Liver (tissue), 9 donors: ENCODE data around the gene TNS3. TPM values are rescaled to one million over a fixed set of nuclear protein-coding genes. Genes with fewer than 3 reads are reported as not detected.

Experiments
- DNase-seq: peaks from one replicate; pipeline ENCODE4 v3.0.0-alpha.2; 2017; ENCODE audit warnings: low spot score
- H3K27ac ChIP-seq, 2 donors: one replicate each; pipeline ENCODE4 v1.7.0; 2013; ENCODE audit warnings: inconsistent platforms in 2 of 2, low read length in 2 of 2, control low read depth in 1 of 2, low read depth in 1 of 2, mild to moderate bottlenecking in 1 of 2
- H3K27me3 ChIP-seq, 4 donors: one replicate each; pipeline versions ENCODE4 v1.6.1 to v1.7.0; 2013; ENCODE audit warnings: low read length in 3 of 4, inconsistent platforms in 1 of 4, mild to moderate bottlenecking in 1 of 4, moderate library complexity in 1 of 4; ENCODE audit not compliant: control insufficient read depth in 4 of 4, insufficient read depth in 4 of 4
- H3K36me3 ChIP-seq, 4 donors: one replicate each; pipeline versions ENCODE4 v1.6.1 to v1.7.0; 2013; ENCODE audit warnings: low read length in 3 of 4, mild to moderate bottlenecking in 3 of 4, low read depth in 1 of 4, moderate library complexity in 1 of 4; ENCODE audit not compliant: control insufficient read depth in 4 of 4, insufficient read depth in 3 of 4
- H3K4me1 ChIP-seq, 4 donors: one replicate each; pipeline versions ENCODE4 v1.6.1 to v1.7.0; 2013; ENCODE audit warnings: low read length in 3 of 4, mild to moderate bottlenecking in 3 of 4, moderate library complexity in 1 of 4; ENCODE audit not compliant: control insufficient read depth in 4 of 4, insufficient read depth in 4 of 4
- H3K4me3 ChIP-seq, 3 donors: one replicate each; pipeline versions ENCODE4 v1.6.1 to v1.7.0; 2013; ENCODE audit warnings: low read length in 3 of 3, control low read depth in 1 of 3, low read depth in 1 of 3, mild to moderate bottlenecking in 1 of 3
- H3K9ac ChIP-seq, 2 donors: one replicate each; pipeline ENCODE4 v1.7.0; 2013; ENCODE audit warnings: low read length in 2 of 2, mild to moderate bottlenecking in 2 of 2, moderate library complexity in 2 of 2, control low read depth in 1 of 2, low read depth in 1 of 2
- H3K9me3 ChIP-seq, 4 donors: one replicate each; pipeline versions ENCODE4 v1.6.1 to v1.7.0; 2013; ENCODE audit warnings: low read length in 3 of 4; ENCODE audit not compliant: control insufficient read depth in 4 of 4
- EGR1 ChIP-seq, 2 donors: IDR thresholded peaks; 2 replicates each; pipeline ENCODE4 v1.6.1; 2016 to 2018; ENCODE audit warnings: antibody characterized with exemption in 2 of 2, low read depth in 2 of 2
- FOXA1 ChIP-seq: IDR thresholded peaks from 2 replicates; pipeline ENCODE4 v1.6.1; 2016; ENCODE audit warnings: antibody characterized with exemption
- FOXA2 ChIP-seq: IDR thresholded peaks from 2 replicates; pipeline ENCODE4 v1.6.1; 2016; ENCODE audit warnings: antibody characterized with exemption
- GABPA ChIP-seq, 2 donors: IDR thresholded peaks in 1 of 2; conservative IDR thresholded peaks in 1 of 2; 2 replicates each; pipeline ENCODE4 v1.6.1; 2016; ENCODE audit warnings: antibody characterized with exemption in 2 of 2, mild to moderate bottlenecking in 1 of 2, moderate library complexity in 1 of 2
- HNF4A ChIP-seq, 2 donors: conservative IDR thresholded peaks; 2 replicates each; pipeline ENCODE4 v1.6.1; 2016; ENCODE audit warnings: antibody characterized with exemption in 2 of 2, mild to moderate bottlenecking in 2 of 2
- HNF4G ChIP-seq: IDR thresholded peaks from 2 replicates; pipeline ENCODE4 v1.6.1; 2016; ENCODE audit warnings: antibody characterized with exemption
- JUND ChIP-seq, 2 donors: IDR thresholded peaks; 2 replicates each; pipeline ENCODE4 v1.6.1; 2016; ENCODE audit warnings: antibody characterized with exemption in 2 of 2
- NR2F2 ChIP-seq: IDR thresholded peaks from 2 replicates; pipeline ENCODE4 v1.6.1; 2016; ENCODE audit warnings: antibody characterized with exemption
- RAD21 ChIP-seq, 2 donors: IDR thresholded peaks; 2 replicates each; pipeline ENCODE4 v1.6.1; 2016; ENCODE audit warnings: antibody characterized with exemption in 2 of 2, mild to moderate bottlenecking in 2 of 2
- RXRA ChIP-seq, 2 donors: IDR thresholded peaks; 2 replicates each; pipeline ENCODE4 v1.6.1; 2017 to 2018; ENCODE audit warnings: antibody characterized with exemption in 2 of 2, mild to moderate bottlenecking in 1 of 2
- SP1 ChIP-seq: IDR thresholded peaks from 2 replicates; pipeline ENCODE4 v1.6.1; 2018; ENCODE audit warnings: antibody characterized with exemption, mild to moderate bottlenecking
- TAF1 ChIP-seq: conservative IDR thresholded peaks from 2 replicates; pipeline ENCODE4 v1.6.1; 2016; ENCODE audit warnings: antibody characterized with exemption, mild to moderate bottlenecking
- YY1 ChIP-seq: IDR thresholded peaks from 2 replicates; pipeline ENCODE4 v1.6.1; 2016; ENCODE audit warnings: antibody characterized with exemption, mild to moderate bottlenecking
- WGBS: extraction: QIAGEN DNeasy Blood & Tissue Kit; methylation state at CpG from one replicate; pipeline ENCODE4 v1.1.7; 2013; 5-methylcytosine and 5-hydroxymethylcytosine counted together
- polyA plus RNA-seq, 2 donors: library from polyadenylated mRNA; stranded (reverse) in 1 of 2; unstranded in 1 of 2; fragments of 200-250 nt in 1 of 2; fragments of >200 nt in 1 of 2; fragmentation: Nextera tagmentation in 1 of 2; extraction: Ambion mirVana in 1 of 2; gene quantifications; one replicate each; pipeline versions ENCODE4 v1.2.1 to v1.2.3, GENCODE V29; 2013 to 2015
- total RNA-seq, 2 donors: library from RNA; depleted of rRNA; stranded (reverse); fragments of >200 nt; gene quantifications; one replicate each; pipeline ENCODE4 v1.2.3, GENCODE V29; 2014
- TF ChIP-seq, protein P1 (sequence below): fragments of 150-350 bp; IDR thresholded peaks from 2 replicates; pipeline ENCODE4 v1.5.1; 2017; ENCODE audit warnings: improper control_type of control experiment, low read depth, low read length; ENCODE audit not compliant: missing input control
- TF ChIP-seq, protein P2 (sequence below): IDR thresholded peaks from 2 replicates; pipeline ENCODE4 v1.6.1; 2016; ENCODE audit warnings: antibody characterized with exemption
- TF ChIP-seq, protein P3 (sequence below): IDR thresholded peaks from 2 replicates; pipeline ENCODE4 v1.6.1; 2016; ENCODE audit warnings: antibody characterized with exemption
- TF ChIP-seq, protein P4 (sequence below): IDR thresholded peaks from 2 replicates; pipeline ENCODE4 v1.6.1; 2016; ENCODE audit warnings: antibody characterized with exemption
- TF ChIP-seq, protein P5 (sequence below): IDR thresholded peaks from 2 replicates; pipeline ENCODE4 v1.6.1; 2016; ENCODE audit warnings: antibody characterized with exemption, mild to moderate bottlenecking
- donor health status: healthy.
- donor health status: healthy.
- donor health status: healthy.
- donor health status: healthy.
- donor health status: healthy.

TNS3 gene
- total and polyA plus RNA-seq, 4 donors = 16.8 to 100 (median 29.5) TPM

DNA sequence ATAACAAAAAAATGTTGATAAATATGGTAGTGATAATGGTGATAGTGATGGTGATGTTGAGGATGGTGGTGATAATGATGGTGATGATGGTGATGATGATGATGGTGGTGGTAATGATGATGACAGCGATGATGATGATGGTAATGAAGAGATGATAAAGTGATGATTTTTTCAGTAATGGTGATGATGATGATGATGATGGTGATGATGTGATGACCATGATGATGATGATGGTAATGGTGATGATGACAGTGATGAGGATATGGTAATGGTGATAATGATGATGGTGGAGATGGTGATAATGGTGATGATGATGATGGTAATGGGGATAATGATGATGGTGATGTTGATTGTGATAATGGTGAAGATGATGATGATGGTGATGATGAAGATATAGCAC lies 321.6 kb downstream of the TNS3 start:
- Histone ChIP-seq H3K27ac (no peak overlapping the region), H3K9ac (no peak overlapping the region), H3K4me3 (no peak overlapping the region), H3K9me3 (no peaks in the 10 kb centered on the region), H3K27me3 (no peaks in the 10 kb centered on the region), H3K36me3 (no peaks in the 10 kb centered on the region), H3K4me1 (no peaks in the 10 kb centered on the region)
- no peak for TF ChIP-seq NR2F2
- no peak for TF ChIP-seq HNF4A (conservative IDR thresholded peaks at IDR 0.05)
- TF ChIP-seq JUND (IDR thresholded peaks at IDR 0.05) = no peak
- TF ChIP-seq TAF1 = no peak
- no peak for TF ChIP-seq EGR1 (IDR thresholded peaks at IDR 0.05; ENCODE audit: low read depth in 2 of 2)
- no peak for TF ChIP-seq SP1
- no peak for TF ChIP-seq RAD21 (IDR thresholded peaks at IDR 0.05)
- no peak for TF ChIP-seq FOXA1
- TF ChIP-seq, protein P1, sequence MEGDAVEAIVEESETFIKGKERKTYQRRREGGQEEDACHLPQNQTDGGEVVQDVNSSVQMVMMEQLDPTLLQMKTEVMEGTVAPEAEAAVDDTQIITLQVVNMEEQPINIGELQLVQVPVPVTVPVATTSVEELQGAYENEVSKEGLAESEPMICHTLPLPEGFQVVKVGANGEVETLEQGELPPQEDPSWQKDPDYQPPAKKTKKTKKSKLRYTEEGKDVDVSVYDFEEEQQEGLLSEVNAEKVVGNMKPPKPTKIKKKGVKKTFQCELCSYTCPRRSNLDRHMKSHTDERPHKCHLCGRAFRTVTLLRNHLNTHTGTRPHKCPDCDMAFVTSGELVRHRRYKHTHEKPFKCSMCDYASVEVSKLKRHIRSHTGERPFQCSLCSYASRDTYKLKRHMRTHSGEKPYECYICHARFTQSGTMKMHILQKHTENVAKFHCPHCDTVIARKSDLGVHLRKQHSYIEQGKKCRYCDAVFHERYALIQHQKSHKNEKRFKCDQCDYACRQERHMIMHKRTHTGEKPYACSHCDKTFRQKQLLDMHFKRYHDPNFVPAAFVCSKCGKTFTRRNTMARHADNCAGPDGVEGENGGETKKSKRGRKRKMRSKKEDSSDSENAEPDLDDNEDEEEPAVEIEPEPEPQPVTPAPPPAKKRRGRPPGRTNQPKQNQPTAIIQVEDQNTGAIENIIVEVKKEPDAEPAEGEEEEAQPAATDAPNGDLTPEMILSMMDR = no peak
- TF ChIP-seq, protein P2, sequence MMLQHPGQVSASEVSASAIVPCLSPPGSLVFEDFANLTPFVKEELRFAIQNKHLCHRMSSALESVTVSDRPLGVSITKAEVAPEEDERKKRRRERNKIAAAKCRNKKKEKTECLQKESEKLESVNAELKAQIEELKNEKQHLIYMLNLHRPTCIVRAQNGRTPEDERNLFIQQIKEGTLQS = no peak
- TF ChIP-seq, protein P3, sequence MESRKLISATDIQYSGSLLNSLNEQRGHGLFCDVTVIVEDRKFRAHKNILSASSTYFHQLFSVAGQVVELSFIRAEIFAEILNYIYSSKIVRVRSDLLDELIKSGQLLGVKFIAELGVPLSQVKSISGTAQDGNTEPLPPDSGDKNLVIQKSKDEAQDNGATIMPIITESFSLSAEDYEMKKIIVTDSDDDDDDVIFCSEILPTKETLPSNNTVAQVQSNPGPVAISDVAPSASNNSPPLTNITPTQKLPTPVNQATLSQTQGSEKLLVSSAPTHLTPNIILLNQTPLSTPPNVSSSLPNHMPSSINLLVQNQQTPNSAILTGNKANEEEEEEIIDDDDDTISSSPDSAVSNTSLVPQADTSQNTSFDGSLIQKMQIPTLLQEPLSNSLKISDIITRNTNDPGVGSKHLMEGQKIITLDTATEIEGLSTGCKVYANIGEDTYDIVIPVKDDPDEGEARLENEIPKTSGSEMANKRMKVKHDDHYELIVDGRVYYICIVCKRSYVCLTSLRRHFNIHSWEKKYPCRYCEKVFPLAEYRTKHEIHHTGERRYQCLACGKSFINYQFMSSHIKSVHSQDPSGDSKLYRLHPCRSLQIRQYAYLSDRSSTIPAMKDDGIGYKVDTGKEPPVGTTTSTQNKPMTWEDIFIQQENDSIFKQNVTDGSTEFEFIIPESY = no peak
- no peak for TF ChIP-seq HNF4G
- TF ChIP-seq, protein P4, sequence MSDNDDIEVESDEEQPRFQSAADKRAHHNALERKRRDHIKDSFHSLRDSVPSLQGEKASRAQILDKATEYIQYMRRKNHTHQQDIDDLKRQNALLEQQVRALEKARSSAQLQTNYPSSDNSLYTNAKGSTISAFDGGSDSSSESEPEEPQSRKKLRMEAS = no peak
- TF ChIP-seq RXRA (IDR thresholded peaks at IDR 0.05) = no peak
- TF ChIP-seq GABPA (IDR thresholded peaks at IDR 0.05 in 1 of 2, conservative IDR thresholded peaks at IDR 0.05 in 1 of 2) = no peak
- TF ChIP-seq YY1 = no peak
- TF ChIP-seq FOXA2 = no peak
- TF ChIP-seq, protein P5, sequence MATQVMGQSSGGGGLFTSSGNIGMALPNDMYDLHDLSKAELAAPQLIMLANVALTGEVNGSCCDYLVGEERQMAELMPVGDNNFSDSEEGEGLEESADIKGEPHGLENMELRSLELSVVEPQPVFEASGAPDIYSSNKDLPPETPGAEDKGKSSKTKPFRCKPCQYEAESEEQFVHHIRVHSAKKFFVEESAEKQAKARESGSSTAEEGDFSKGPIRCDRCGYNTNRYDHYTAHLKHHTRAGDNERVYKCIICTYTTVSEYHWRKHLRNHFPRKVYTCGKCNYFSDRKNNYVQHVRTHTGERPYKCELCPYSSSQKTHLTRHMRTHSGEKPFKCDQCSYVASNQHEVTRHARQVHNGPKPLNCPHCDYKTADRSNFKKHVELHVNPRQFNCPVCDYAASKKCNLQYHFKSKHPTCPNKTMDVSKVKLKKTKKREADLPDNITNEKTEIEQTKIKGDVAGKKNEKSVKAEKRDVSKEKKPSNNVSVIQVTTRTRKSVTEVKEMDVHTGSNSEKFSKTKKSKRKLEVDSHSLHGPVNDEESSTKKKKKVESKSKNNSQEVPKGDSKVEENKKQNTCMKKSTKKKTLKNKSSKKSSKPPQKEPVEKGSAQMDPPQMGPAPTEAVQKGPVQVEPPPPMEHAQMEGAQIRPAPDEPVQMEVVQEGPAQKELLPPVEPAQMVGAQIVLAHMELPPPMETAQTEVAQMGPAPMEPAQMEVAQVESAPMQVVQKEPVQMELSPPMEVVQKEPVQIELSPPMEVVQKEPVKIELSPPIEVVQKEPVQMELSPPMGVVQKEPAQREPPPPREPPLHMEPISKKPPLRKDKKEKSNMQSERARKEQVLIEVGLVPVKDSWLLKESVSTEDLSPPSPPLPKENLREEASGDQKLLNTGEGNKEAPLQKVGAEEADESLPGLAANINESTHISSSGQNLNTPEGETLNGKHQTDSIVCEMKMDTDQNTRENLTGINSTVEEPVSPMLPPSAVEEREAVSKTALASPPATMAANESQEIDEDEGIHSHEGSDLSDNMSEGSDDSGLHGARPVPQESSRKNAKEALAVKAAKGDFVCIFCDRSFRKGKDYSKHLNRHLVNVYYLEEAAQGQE = no peak
- no peak for DNase-seq
- 99% methylated on average over 1 of the region's 1 CpG for WGBS
